Measurements from ENCODE around the gene ATP1B3.
A peak's percentile ranks its signal among the peaks of the same experiment; 100 is the strongest.

ATP1B3 gene

DNA sequence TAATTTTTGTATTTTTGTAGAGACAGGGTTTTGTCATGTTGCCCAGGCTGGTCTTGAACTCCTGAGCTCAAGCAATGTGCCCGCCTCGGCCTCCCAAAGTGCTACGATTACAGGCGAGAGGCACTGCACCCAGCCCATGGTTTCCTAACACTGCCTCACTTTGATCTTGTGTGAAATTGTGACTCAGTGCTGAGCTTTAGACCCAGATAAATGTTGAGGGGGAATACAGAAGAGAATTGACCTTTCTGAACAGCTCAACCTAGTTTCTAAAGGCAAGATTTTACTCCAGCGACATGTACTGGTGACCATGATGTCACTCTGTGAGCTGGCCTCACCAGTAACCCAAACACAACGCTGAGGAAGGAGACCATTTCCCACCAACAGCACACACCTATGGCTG, 73.5 kb downstream of the ATP1B3 start:
- DNase-seq, result no peak

DNA sequence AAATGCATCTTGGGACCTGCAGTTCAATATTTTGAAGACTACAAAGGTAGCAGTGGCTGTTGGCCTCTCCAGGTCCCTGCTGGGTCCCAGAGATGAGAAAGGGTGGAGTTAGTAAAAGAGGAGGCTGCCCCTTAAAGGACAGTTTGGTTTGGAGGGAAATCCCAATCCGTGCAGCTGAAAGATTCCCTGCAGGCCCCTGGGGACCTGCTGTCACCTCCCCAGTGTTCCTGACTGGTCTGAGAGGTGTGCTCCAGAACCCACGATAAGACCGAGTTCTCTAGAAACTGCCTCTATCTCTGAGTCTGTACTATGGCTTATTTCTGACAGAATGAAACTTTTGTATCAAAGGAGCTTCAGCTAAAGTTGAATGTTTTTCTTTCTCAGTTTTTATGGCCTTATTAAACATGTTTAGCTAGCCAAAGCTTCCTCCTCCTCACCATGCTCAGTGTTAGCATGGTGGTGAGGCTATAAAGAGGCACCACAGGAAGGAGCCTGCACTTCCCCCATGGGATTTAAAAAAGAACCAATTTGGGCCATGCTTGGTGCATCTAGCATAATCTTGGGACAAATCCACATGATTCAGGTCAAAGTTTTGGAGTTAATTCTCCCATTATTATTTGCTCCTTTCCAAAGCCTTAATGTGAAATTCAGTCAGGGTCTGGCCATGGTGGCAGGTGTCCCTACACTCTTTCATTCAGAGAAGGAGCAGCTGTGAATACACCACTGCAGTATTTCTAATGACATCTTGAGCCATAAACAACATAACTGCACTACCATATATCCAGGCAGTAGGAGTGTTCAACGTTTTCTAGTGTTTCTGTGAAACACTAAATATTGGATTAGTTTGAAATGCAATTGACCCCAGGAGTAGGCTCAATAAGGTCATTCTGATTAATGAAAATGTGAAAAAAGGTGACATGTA, 74.4 kb downstream of the ATP1B3 start:
- no peak for DNase-seq

DNA sequence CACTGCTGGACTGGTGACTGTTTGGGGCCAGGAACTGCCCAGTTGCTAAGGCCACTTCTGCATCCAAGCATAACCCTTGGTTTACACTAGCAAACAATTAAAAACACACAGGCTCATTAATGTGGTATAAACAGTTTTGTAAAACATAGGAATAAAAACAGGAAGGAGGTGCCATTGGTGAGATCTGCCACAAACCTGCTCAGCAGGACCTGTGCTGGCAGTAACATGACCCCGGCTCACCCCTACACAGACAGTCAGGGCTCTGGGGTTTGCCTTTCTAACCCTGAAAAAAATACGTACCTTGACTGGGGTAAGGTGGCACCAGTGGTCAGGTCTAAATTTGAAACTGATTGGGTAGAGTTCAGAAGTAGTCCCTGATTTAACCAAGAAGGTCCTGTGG, 76.2 kb downstream of the ATP1B3 start:
- no peak for DNase-seq

DNA sequence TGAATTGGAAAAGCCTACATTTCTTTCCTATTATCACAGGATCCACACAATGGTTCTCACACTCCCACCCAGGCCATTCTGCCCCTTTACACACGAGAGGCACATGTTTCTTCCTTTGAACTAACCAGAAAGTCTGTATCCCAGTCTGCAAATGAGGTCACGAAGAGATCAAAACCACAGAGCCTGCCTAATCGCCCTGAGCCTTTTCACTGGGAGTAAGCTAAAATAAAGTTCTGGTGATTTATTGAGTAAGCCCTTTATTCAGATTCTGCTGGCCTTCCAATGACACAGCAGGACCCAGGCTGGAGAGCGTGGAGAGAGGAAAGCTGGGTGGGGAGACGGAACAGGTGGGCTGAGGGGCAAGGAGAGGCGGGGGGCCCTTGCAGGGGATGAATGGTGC, 78.7 kb downstream of the ATP1B3 start:
- no peak for DNase-seq

DNA sequence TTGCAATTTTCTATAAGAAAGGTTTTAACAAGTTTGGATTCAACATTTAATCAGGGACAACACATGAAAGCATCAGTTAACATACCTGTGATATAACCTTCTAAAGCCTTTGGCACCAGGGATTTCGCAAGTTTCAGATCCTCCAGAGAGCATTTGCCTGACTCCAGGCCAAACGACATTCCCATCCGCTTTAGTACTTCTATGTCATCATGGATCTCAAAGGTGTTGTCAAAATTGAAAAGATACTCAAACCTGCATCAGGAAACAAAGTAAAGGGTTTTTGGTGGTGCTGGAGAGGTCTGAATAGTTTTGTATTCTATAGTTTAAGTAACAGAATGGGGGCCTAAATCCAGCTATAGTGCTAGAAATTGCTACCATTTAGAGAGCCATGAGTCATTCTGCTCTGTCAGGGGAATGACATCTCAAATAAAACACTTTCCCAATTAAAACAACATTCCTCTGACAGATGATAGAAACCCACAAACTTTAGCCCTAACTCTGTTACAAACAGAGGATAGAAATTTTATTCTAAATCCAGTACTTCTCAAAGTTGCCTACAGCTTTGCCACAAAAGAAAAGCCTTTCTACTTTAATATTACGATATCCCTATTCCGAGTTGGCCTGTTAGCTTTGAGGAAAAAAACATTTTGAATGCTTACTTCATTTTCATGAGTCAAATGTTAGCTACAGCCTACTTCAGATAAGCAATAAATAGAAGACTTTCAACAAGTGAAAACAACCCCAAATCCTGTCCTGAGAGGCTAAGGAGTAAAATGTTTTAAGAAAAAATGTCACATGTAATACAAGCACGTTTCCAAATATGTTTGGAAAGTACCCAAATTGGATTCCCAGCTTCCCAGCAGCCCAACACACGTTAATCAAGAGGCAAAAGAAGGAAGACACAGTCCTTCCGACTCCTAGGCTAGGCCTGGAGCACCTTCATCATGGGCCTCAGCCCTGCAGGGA, 83.4 kb downstream of the ATP1B3 start:
- DNase-seq, result no peak

DNA sequence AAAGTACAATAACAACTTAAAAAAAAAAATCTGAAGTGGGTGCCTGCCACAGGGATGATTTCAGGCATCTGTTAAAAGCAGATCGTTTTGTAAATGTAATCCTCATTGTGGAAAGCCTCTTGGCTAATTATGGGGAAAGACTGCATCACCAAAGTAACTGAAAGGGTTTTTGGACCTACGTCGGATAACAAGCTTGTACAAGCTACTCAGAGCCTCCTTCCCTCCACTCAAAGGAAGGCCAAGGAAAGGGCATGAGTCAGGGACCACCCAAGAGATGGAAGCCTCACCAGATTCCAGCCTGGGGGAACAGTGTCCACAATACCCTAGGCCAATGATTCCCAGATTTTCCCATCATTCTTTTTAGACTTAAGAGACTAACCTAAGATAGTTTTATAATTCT, 84.3 kb downstream of the ATP1B3 start:
- DNase-seq, result no peak

DNA sequence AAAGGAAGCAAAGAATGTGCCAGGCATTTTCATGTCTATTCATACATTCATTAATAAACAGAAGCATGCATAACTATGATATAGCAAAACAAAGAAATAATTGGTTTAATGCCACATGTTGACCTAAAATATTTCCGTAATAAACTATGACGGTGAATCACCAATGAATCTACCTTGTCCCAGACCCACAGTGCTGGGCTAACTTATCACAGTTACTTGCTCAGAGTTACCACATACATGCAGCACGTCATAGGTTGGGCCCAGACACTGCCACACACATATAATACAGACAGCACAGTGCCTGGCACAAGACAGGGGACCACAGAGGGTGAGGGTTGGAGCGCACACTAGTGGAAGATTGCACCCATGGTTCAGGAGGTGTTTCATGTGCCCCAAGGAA, 86.9 kb downstream of the ATP1B3 start:
- DNase-seq, result no peak

DNA sequence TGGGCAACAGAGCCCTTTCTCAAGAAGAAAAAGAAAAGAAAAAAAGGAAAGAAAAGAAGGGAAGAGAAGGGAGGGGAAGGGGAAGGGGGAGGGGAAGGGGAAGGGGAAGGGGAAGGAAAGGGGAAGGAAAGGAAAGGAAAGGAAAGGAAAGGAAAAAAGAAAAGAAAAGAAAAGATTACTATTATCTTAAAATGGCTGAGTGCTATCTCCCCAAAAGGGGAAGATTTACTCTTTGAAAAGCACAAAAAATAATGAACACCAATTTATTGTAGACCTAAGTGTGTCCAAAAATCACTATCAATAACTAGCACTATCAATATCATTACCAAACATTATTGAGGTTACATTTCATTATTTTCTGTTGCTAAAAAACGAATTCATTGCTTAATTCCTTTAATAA, 89.0 kb downstream of the ATP1B3 start:
- no peak for DNase-seq

DNA sequence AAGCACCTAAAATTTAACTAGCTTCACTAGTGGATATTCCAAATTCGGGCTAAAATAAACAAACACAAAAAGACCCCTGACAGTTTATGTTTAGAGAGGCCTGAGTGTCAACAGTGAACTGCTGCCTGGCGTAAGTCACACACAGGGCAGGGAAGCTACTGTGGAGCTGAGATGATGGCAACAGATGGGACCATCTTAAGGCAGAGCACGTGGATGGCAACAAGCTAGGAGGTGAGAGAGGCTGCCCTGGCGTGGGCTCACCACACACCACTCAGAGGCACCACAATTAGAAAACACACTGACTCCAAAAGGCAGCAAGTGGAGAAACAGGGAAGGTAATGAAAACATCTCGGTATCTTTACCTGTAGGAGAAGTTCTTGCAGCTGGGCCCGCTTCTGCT, 93.3 kb downstream of the ATP1B3 start:
- no peak for DNase-seq

DNA sequence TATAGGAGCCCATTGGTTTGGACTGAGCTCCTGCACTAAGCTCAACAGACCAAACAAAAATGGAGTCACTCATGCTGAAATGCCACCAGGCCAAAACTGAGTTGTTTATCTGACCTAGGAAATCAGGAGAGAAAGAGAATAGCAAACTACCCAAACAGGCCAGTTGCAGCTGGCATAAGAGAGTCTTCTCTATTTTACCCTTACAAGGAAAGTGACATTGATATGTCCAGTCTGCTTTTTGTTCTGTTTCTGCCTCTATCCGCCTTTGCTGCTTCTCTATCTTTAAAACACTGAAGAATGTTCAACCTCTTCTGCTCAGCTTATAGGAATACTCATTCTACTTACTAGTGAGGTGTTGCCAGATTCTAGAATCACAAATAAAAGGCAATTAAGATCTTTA, 95.1 kb downstream of the ATP1B3 start:
- DNase-seq, result no peak

DNA sequence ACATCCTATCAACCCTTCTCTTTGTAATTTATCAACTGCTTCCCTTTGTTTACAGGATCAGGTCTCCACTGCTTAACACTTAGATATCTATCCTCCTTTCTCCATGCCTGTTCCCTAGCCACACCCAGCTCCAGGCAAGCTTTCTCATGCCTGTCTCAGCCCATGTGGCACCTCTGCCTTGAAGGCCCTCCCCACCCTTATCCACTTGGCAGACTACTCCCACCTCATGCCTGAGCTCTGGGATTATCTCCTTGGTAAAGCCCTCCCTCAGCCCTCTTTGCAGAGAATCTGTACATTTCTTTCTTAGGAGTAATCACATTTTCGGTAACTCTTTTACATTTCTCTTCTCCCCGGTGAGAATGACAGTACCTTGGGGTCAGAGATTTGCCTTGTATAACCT, 96.0 kb downstream of the ATP1B3 start:
- no peak for DNase-seq

DNA sequence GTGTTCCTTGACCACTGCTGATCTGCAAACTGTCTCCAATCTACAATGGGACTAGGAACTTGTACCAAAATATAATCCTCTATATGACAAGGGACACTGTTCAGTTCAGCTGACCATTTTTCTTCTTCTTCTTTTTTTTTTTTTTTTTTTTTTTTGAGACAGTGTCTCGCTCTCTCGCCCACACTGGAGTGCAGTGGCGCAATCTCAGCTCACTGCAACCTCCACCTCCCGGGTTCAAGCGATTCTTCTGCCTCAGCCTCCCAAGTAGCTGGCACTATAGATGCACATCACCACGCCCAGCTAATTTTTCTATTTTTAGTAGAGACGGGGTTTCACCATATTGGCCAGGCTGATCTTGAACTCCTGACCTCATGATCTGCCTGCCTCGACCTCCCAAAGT, 98.3 kb downstream of the ATP1B3 start:
- DNase-seq, result peak; percentile 2 to 12

Data from inflammatory macrophage (primary cell).